Left forelimb (tissue), 1 donor: ENCODE results near the gene MGMT.

Source experiments
- DNase-seq: peaks from one replicate; pipeline ENCODE4 v3.0.0-alpha.2; 2018; ENCODE audit warnings: low spot score

Gene MGMT

DNA sequence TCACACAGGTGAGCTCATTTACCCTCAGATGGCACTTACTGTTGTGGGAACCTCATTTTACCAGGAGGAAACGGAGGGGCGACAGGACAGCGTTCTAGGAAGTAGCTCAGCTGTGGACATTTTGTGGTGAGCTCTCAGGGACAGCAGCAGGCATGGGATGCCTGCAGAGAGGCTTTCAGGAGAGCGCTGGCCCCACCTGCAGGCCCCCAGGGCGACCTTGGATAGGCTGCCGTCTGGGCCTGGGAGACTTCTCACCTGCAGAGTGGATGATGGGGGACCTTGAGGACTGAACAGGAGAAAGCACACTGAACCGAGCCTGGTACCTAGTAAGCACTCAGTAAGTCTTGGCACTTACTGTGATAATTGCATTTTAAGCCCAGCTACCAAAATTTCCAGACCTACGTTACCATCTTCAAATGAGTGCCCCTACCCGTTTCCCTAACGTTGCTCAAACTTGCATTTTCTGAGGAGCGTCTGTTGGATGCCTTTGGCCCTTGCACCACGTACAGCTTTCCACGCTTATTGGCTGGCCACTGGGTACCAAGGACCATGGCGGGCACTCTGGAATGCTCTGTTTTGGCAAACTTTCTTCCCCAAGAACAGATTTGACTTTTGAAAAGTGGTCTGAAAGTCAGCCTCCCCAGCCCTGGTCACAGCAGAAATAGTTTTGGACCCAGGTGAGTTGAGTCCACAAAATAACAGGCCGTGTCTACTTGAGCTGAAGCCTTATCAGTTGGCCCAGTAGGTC, 273.7 kb downstream of the MGMT start:
- no peak for DNase-seq

DNA sequence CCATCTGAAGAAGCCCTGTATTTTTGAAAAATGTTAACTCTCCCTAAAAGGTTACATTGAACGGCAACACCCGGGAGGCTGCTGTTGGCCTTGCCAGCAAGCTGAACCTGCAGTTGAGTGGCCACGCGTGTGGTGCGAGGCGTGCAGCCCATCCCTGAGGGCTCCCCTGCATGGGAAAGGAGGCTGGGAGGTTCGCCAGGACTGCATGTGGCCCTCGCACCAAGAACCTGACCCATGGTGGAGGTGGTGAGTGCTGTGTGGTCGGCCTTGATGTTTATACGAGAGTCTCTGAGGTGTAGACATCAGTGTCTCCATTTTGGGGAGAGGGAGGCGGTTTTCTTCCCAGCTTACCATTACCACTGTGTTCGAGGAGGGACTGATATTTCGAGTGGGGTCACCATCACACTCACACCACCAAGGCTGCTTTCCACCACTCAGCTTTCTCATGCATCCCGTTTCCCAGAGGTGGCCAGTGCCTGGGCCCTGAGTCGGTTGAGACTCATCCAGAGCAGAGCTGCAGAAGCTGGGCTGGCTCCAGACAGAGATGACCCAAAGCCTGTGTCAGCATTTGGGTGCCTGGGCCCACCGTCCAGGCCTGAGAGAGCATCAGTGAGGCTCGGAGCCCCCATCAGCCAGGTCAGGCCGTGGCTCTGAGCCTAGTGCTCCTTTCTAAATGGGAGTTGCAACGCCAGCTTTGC, 274.4 kb downstream of the MGMT start:
- peak; percentile 42 for DNase-seq

DNA sequence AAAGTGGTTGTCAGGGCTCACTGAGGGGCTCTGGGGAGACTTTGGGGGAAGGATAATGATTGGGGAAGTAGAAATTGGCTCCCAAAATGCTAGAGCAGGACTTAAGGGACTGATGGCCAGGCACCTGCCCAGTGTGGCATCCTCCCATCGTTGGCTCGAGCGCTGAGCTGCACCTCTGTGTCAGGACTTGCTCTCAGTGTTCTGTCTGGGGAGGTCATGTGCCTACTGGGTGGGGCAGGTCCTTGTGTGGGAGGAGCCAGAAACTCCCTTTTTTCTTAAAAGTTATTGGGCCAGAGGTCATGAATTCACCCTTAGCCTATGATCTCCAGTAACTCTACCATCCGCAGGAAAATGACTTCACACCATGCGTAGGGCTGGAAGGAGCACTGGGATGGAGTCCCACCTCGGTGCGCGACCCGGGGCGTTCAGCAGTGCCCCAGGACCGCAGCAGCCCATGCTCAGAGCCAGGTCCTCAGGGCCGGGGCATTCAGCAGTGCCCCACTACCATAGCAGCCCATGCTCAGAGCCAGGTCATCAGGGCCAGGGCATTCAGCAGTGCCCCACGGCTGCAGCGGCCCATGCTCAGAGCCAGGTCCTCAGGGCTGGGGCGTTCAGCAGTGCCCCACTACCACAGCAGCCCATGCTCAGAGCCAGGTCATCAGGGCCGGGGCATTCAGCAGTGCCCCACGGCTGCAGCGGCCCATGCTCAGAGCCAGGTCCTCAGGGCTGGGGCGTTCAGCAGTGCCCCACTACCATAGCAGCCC, 275.1 kb downstream of the MGMT start:
- no peak for DNase-seq

DNA sequence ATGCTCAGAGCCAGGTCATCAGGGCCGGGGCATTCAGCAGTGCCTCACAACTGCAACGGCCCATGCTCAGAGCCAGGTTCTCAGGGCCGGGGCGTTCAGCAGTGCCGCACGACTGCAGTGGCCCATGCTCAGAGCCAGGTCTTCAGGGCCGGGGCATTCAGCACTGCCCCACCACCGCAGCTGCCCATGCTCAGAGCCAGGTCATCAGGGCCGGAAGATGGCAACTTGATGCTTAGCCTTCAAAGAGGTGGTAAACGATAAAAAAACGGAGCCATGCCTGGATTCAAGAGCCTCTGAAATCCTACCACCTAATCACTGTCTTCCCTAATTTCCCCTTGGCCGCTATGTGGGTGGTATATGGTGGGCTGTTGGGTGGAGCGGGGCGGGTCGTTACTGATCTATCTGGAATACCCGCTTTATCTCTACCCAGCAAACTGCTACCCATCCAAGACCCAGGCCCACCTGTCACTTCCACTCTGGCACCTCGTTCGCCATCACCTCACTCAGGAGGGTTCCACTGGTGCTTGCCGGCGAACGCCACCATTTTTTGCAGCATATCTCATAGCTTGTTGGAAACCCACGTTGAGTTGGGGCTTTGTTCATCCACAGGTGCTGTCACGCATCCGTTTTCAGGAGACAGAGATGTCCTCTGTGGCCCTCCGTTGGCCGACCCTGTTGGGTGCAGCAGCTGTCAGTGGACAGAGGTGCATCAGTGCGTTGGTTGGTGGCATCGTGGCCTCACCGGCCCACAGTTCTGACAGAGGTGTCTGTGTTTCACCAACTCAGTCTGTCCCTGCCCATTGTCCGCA, 275.9 kb downstream of the MGMT start:
- peak; percentile 38 for DNase-seq

DNA sequence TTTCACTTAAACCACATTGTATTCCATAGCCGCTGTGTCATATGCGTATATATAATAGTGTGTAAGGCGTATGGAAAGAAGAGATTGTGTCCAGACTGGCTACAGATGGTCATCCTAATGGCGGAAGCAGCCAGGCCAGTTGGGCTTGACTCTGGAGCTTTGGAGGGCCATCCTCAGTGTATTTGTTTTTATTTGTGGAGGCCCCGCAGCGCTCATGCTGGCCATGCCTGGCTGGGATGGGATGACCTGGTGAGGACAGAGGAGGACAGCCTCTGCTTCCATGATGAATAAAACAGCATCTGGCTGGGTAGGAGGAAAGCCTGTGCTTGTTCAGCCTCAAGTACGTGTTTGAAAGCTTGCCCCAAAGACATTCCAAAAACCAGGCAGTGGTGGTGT, 276.7 kb downstream of the MGMT start:
- DNase-seq = no peak

DNA sequence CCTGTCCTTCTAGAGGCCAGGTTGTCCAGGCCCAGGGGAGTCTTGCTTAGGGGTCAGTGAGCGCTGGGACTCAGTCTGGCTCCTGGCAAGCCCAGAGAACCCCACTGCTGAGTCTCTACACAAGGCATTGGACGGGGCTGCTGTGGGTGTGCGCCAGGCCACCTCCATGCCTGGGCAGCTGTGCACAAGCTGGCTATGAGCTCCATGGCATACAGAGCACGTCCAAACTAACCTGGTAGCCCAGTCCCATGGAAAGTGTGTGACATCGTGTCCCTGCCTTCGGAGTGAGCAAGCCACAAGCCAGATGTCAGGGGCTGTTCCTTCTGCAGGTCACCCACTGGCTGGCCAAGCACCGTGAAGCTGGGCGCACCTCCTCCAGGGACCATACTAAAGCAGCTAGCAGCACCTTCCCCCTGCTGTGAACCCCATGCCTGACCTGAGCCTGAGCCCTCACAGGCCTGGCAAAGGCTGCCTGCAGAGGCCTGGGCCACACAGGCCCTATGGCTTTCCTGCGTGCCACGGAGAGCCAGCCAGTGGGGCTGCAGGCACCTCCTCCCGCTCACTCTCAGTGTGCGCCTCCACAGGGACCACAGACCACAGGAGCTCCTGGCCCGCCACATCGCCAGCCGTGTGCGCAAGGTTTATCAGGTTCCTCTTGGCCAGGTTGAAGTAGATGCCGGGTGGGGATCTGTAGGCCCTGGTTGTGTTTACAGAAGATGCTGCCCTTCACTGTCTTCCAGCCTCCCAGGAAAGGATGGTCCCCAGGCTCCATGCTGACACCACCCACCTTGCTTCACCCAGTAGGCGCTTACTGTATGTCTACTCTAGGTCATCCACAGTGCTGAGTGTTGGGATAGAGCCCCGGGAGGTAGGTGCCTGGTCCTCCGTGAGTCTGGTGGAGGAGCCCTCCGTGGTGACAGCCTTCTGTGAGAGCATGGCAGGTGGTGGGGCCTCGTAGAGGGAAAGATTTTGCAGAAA, 277.4 kb downstream of the MGMT start:
- peak; percentile 58 for DNase-seq

DNA sequence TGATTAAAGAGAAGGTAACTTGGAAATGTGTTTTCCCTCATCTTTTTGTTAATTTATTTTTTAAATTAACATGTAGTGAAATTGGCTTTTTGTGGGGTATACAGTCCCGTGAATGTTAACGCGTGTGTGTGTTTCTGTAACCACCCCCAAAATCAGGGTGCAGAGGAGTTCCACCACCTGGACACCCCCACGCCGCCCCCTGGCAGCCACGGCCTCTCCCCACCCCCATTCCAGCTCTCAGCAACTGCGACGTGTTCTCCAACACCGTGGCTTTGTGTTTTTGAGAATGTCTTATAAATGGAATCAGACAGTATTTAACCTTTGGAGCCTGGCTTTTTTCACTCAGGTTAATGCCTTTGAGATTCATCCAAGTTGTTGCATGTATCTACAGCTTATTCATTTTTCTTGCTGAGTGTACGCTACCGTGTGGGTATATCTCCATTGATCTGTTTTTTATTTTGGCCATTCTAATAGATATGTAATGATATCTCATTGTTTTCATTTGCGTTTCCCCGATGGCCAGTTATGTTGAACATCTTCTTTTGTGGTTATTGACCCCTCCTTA, 278.2 kb downstream of the MGMT start:
- no peak for DNase-seq

DNA sequence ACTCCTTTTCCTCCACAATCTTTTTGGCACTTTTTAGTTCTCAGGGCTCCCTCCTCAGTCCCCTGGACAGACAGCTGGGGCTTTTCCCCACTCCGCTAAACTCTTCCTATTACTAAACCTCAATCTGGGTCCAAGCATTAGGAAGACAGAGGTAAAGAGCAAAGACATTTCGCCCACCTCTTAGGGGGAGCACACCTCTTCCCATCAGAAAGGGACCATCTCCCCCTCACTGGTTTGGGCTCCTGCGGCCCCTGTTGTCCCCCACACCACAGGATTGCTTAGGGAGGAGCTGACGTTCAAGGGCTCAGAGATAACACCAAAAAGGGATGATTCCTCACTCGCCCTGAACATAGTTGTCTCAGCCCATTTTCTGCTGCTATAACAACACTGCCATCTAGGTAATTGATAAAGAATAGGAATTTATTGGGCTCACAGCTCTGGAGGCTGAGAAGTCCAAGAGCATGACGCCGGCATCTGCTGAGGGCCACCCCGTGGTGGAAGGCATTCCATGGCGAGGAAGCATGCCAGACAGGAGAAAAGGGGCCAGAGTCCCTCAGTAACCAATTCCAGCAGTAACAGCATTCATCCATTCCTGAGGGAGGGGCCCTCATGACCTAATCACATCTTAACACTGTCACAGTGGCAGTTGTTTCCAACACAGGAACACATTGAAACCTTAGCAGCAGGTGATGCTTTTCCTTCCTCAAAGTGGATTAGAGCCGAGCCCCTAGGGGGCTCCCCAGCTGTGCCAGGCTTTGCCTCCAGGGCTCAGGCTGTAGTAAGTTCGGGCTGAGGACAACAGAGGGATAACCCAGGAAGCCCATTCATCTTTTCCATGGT, 287.4 kb downstream of the MGMT start:
- peak; percentile 38 for DNase-seq

DNA sequence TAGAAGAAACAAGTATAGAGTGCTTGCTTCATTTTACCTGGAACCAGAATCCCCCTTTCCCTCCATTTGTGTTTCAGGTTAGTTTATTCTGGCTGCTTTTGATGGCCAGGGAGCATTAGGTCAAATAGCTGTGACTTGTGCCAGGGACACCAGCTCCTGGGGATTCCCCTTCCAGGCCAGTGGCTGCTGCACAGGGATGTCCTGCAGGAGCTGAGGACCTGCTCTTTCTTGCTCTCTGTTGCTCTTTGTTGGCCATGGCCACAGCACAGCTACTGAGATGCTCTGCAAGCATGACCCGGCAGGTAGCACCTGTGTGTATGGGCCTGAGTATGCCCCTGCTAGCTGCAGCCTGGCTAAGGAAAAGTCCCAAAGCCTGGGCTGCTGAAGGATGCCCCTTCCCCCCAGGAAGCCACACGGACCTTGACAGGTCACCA, 288.1 kb downstream of the MGMT start:
- peak; percentile 53 for DNase-seq

DNA sequence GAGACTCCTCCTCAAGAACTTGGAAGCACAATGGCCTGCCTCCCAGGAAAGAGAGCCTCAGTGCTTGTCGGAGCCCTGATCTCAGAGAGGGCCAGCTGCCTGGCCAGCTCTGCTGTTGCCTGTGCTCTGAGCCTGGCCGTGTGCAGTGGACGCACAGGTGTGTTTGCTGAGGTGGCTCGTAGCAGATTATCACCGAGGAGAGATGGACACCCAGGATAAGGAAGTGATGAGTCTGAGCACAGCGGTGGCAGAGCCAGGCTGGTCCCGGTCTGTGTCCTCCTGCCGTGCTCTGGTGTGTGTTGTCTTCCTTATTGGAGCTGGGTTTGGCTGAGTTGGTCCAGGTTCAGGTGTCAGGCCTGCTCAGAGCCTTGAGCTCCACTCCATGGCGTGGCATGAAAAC, 288.6 kb downstream of the MGMT start:
- peak; percentile 45 for DNase-seq

DNA sequence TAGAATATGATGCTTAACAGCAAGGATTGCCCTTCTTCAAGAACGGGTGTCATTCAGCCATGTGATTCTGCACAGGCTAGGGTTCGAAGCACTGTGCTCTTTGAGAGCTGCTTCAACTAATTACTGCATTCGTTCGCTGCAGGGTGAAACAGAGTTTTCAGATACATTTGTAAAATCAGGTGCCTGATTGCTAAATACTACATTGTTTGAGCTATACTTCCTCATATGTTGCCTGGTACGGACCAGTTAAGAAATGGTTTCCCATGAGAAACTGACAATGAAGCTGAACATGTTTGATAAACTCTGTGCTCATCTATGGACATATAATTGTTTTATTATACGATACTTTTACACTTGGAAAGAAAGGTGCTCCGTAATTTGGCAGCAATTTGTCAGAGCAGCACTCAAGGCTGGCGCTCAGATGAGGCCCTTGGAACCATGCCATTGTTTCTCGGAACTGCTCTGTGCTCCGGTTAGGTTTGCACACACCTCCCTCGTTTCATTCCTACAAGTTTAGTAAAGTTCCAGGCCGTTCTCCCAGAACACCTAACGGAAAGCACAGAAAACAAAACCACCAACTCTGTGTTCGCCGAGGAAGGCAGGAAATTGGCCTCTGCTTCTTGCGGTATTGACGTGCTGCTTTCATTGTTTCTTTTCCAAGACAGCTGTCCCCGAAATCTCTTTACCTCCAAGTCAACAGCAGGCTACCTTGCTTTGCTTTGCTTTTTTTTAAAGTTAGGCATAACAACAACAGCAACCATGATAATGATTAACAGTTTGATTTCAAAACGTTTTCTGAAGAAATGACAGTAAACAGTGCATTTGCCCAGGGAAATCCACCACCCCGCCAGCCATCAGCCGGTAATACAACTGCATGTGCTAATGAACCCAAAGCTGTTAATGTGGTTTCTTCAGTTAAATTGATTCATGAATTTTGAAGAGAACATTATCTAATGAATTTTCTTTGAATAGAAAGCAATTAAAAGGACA, 290.2 kb downstream of the MGMT start:
- DNase-seq = peak; percentile 61

DNA sequence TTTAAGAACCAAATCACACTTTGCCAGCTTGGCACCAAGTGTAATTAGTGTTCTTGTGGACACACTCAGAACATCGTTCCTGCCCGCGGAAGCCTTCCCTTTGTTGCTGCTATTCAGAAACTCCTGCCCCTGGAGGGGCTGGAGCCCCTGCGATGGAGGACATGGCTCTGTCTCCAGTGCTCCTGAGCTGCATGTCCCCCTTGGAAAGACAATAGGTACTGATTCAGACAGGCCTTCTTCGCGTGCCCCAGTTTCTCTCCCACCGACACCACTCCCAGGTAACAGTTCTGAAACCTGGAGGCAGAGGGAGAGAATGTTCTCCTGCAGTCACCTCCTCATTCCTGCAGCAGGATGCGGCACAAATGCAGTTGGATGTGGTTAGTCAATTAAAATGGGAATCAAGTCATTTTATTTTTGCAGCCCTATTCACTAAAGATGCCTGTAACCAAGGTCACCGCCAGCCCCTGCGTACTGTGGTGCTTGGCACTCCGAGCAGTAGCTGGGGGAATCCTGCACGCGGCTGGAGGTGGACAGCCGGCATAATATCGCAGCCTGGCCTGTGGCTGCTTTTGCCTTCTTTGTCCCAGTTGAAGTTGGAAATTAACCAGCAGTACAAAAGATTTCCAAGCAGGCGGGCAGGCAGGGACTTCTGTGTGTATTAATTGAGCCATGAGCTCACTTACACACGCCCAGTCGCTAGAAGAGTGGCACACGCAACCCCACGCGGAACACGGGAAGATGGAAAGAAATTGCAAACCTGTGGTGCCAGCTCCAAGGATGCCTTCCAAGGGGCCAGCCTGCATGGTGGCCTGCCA, 291.4 kb downstream of the MGMT start:
- DNase-seq = peak; percentile 58

DNA sequence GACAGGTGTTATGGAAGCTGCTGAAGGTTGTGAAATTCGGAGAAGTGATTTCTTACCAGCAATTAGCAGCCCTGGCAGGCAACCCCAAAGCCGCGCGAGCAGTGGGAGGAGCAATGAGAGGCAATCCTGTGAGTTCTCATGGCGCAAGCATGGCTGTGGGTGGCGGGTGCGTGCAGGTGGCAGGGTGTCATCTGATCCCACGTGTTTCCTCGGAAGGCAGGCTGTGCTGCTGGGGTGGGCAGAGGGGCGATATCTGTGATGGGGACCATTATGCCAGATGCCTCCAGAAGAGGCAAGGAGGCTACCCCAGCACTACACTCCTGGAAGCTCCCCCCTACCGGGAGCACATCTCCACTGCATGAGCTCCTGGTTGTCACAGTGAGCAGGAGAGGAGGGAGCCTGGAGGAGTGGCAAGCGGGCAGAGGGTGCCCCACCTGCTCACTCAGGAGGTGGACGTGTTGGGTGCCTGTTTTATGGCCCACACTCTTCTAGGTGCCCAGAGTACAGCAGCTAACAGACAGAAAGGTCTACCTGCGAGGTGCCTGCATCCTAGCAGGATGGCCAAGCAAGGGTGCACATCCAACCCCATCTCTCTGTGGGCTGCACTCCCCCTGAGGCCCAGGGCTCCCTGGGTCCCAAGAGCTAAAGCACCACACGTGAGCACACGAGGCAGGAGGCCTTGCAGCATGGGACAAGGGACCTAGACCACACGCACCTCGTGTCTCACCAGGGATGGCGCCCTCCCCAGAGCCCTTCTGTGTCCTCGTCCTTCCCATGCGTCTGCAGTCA, 292.4 kb downstream of the MGMT start:
- no peak for DNase-seq

DNA sequence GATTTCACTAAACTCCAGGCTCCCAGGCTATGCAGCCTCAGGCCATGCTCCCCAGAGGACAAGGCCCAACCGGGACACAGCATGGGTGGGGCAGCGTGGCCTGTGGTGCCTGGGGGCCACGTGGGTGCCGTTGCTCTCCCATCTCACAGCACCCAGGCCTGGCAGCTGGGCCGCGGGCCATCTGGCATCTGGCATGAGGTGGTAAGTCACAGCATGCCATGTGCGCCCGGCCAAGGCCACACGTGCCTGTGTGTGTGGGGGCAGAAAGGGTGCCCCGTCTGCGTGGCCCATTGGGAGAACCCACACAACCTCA, 292.9 kb downstream of the MGMT start:
- DNase-seq = peak; percentile 47

DNA sequence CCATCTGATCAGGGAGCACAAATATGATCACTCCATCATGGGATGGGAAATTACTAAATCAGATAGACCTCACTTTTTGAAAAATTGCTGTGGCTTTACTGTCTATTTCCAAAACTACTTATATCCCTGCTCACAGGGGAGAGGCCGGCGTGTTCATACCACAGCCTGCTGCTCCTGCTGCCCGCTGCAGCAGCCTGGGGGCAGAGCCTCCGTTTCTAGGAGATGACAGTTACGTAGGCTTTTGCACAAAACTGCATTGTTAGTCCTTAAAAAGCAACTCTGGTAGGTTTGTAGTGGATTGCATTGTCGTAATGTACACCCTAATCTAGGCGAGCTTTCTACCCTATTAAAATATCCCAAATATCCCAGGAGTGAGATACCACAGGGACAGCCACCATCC, 293.4 kb downstream of the MGMT start:
- no peak for DNase-seq

DNA sequence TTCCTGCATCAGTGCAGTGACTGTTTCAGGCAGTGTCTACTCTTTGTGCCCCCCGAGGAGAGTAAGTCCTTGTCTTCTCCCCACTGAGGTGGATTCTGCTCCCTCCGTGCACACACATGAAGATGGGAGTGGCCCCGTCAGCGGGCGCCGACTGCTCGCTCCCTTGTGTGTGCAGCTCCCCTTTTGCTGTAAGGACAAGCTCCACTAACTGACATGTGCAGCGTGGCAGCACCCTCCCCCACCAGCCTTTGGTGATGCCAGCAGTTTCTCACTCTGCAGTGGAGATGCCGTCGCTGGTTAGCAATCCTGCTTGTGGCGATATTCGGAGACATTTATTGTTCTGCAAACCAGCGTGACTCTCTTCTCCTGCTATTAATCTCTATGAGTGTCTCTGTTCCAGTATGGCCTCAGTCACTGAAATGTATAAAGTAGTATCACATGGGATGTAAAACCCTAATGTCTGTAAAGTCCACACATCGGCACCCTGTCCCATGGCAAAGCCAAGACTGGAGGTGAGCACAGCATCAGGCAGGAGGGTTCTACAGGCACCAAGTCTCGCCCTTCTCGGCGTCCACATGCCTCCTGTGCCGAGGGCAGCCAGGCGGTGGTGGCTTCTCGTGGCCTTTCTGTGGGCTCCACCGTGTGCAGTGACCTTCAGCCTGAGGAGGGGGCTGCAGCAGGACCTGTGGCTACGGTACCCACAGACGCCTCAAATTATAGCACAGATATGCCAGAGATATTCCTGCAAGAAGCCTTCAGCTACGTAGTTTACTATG, 294.3 kb downstream of the MGMT start:
- DNase-seq = no peak
